Epithelial cell of esophagus (primary cell): Measurements from ENCODE around the gene PSMD11.

Source experiments
- DNase-seq: peaks from one replicate; pipeline ENCODE4 v3.0.0; 2010; ENCODE audit warnings: low read depth
- H3K4me3 ChIP-seq: 2 replicates; pipeline ENCODE4 v1.5.1; 2011; ENCODE audit warnings: mild to moderate bottlenecking, low read length, control low read depth
- CTCF ChIP-seq: IDR thresholded peaks from 2 replicates; pipeline ENCODE4 v1.5.1; 2011; ENCODE audit warnings: low read depth, mild to moderate bottlenecking, low read length, control low read depth, inconsistent platforms; ENCODE audit not compliant: insufficient read depth; ENCODE audit errors: missing control alignments

The PSMD11 gene

GRCh38 chr17:32463304-32463703, 19.0 kb downstream of the PSMD11 start:
- DNase-seq, result no peak
- H3K4me3 ChIP-seq, result no peak overlapping the region
- TF ChIP-seq CTCF, result no peak

DNA sequence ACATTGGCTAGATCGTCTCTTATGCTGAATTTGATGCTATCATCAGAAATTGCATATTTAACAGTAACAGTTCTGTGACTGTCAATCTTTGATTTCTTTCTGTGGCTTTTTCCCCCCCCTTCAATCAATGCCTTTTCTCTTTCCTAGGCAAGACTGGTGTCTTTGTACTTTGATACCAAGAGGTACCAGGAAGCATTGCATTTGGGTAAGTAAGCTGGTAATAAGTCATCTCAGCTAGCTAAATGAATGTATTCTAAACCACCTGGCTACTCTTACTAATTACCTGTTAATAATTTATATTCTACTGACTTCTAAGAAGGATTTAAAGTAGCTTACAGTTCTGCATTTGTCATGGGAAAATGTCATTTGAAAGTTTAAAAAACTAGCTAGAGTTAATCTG, 20.1 kb downstream of the PSMD11 start:
- TF ChIP-seq CTCF, result no peak
- no peak overlapping the region for H3K4me3 ChIP-seq
- no peak for DNase-seq

GRCh38 chr17:32467949-32468348, 23.6 kb downstream of the PSMD11 start:
- no peak for DNase-seq
- no peak for TF ChIP-seq CTCF
- no peak overlapping the region for H3K4me3 ChIP-seq

GRCh38 chr17:32470405-32471167, 26.3 kb downstream of the PSMD11 start:
- no peak for TF ChIP-seq CTCF
- H3K4me3 ChIP-seq, result no peak overlapping the region
- no peak for DNase-seq

DNA sequence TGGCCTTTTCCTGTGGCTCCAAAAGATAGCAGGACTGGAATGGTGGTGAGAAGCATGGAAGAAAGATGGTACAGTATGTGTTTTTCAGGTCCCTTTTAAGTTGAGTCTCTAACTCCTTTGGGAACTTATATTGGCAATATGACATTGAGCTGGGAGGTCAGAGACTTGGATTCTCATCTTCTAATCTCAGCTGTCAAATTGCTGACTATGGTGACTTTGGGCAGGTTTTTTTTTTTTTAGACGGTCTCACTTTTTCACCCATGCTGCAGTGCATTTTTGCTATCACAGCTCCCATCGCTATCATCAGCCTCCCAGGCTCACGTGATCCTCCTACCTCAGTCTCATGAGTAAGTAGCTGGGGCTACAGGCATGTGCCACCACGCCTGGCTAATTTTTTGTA, 27.3 kb downstream of the PSMD11 start:
- TF ChIP-seq CTCF, result no peak
- no peak for DNase-seq
- no peak overlapping the region for H3K4me3 ChIP-seq

DNA sequence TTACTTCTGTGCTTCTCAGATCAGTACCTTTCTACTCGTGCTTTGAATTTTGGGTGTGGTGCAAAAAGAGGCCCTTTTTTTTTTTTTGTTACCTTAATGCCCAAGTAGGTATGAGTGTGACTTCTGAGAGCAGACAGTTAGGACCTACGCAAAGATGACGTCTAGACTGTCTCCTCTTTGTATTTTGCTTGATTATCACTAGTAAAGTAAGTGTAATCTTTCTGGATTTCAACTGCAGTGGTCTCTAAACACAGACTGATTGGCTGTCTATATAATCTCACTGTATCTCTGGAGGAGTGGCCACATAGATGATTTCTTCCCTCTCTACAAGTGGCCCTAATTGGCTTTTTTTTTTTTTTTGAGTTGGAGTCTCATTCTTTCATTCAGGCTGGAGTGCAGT, 30.9 kb downstream of the PSMD11 start:
- DNase-seq, result no peak
- no peak overlapping the region for H3K4me3 ChIP-seq
- no peak for TF ChIP-seq CTCF

DNA sequence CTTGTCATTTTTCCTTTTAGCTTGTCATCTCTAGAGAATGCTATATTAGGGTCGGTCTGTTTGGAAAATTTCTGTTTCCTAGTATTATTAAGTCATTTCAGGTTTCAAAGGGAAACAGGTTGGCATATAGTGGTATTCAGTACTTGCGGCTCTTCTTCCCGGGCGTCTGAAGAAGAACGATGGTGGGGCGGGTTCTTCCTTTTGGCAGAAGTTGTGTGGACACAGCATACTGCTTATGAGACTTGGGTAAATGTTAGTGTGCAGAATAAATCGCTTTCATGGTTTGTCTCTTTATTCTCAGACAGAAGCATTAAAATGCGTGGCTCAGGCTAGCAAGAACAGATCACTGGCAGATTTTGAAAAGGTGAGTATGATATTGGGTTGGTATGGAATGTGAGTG, 32.9 kb downstream of the PSMD11 start:
- TF ChIP-seq CTCF, result no peak
- no peak for DNase-seq
- no peak overlapping the region for H3K4me3 ChIP-seq
